ENCODE data around the gene KIF26B.

DNA sequence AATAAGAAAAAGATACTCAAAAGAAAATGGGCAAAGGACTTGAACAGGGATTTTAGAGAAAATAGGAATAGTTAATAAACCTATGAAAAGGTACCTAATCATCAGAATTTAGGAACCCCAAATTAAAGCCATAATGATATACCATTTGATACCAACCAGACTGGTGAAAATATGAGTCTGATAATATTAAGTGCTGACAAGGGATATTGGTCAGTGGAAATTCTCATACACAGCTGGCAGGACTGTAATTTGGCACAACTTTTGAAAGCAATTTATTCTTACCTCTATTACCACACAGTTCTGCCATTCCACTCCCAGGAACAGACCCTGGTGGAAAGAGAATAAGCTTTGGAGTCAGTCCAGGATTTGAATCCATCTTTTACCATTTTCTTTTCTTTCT lies 111.3 kb downstream of the KIF26B start:
- TF ChIP-seq, protein P1, sequence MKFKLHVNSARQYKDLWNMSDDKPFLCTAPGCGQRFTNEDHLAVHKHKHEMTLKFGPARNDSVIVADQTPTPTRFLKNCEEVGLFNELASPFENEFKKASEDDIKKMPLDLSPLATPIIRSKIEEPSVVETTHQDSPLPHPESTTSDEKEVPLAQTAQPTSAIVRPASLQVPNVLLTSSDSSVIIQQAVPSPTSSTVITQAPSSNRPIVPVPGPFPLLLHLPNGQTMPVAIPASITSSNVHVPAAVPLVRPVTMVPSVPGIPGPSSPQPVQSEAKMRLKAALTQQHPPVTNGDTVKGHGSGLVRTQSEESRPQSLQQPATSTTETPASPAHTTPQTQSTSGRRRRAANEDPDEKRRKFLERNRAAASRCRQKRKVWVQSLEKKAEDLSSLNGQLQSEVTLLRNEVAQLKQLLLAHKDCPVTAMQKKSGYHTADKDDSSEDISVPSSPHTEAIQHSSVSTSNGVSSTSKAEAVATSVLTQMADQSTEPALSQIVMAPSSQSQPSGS (CRISPR knock-in tag; IDR thresholded peaks at IDR 0.05; ENCODE audit: borderline replicate concordance, low read depth): no peak
- no peak for TF ChIP-seq SMAD4 (CRISPR knock-in tag; IDR thresholded peaks at IDR 0.05)
- TF ChIP-seq, protein P2, sequence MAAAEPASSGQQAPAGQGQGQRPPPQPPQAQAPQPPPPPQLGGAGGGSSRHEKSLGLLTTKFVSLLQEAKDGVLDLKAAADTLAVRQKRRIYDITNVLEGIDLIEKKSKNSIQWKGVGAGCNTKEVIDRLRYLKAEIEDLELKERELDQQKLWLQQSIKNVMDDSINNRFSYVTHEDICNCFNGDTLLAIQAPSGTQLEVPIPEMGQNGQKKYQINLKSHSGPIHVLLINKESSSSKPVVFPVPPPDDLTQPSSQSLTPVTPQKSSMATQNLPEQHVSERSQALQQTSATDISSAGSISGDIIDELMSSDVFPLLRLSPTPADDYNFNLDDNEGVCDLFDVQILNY (CRISPR knock-in tag; IDR thresholded peaks at IDR 0.05): no peak
- TF ChIP-seq, protein P3, sequence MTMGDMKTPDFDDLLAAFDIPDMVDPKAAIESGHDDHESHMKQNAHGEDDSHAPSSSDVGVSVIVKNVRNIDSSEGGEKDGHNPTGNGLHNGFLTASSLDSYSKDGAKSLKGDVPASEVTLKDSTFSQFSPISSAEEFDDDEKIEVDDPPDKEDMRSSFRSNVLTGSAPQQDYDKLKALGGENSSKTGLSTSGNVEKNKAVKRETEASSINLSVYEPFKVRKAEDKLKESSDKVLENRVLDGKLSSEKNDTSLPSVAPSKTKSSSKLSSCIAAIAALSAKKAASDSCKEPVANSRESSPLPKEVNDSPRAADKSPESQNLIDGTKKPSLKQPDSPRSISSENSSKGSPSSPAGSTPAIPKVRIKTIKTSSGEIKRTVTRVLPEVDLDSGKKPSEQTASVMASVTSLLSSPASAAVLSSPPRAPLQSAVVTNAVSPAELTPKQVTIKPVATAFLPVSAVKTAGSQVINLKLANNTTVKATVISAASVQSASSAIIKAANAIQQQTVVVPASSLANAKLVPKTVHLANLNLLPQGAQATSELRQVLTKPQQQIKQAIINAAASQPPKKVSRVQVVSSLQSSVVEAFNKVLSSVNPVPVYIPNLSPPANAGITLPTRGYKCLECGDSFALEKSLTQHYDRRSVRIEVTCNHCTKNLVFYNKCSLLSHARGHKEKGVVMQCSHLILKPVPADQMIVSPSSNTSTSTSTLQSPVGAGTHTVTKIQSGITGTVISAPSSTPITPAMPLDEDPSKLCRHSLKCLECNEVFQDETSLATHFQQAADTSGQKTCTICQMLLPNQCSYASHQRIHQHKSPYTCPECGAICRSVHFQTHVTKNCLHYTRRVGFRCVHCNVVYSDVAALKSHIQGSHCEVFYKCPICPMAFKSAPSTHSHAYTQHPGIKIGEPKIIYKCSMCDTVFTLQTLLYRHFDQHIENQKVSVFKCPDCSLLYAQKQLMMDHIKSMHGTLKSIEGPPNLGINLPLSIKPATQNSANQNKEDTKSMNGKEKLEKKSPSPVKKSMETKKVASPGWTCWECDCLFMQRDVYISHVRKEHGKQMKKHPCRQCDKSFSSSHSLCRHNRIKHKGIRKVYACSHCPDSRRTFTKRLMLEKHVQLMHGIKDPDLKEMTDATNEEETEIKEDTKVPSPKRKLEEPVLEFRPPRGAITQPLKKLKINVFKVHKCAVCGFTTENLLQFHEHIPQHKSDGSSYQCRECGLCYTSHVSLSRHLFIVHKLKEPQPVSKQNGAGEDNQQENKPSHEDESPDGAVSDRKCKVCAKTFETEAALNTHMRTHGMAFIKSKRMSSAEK (CRISPR knock-in tag; IDR thresholded peaks at IDR 0.05; ENCODE audit: borderline replicate concordance): no peak
- TF ChIP-seq, protein P4, sequence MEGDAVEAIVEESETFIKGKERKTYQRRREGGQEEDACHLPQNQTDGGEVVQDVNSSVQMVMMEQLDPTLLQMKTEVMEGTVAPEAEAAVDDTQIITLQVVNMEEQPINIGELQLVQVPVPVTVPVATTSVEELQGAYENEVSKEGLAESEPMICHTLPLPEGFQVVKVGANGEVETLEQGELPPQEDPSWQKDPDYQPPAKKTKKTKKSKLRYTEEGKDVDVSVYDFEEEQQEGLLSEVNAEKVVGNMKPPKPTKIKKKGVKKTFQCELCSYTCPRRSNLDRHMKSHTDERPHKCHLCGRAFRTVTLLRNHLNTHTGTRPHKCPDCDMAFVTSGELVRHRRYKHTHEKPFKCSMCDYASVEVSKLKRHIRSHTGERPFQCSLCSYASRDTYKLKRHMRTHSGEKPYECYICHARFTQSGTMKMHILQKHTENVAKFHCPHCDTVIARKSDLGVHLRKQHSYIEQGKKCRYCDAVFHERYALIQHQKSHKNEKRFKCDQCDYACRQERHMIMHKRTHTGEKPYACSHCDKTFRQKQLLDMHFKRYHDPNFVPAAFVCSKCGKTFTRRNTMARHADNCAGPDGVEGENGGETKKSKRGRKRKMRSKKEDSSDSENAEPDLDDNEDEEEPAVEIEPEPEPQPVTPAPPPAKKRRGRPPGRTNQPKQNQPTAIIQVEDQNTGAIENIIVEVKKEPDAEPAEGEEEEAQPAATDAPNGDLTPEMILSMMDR (IDR thresholded peaks at IDR 0.05): no peak
- TF ChIP-seq NFE2L1 (CRISPR knock-in tag; IDR thresholded peaks at IDR 0.05): no peak
- TF ChIP-seq ZBTB21 (CRISPR knock-in tag; IDR thresholded peaks at IDR 0.05; ENCODE audit: borderline replicate concordance): no peak
- TF ChIP-seq, protein P5, sequence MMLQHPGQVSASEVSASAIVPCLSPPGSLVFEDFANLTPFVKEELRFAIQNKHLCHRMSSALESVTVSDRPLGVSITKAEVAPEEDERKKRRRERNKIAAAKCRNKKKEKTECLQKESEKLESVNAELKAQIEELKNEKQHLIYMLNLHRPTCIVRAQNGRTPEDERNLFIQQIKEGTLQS (CRISPR knock-in tag; conservative IDR thresholded peaks at IDR 0.05): no peak
- no peak for TF ChIP-seq CBFB (CRISPR knock-in tag; IDR thresholded peaks at IDR 0.05; ENCODE audit: low read depth)
- TF ChIP-seq ATF1 (CRISPR knock-in tag; IDR thresholded peaks at IDR 0.05): no peak
- TF ChIP-seq, protein P6, sequence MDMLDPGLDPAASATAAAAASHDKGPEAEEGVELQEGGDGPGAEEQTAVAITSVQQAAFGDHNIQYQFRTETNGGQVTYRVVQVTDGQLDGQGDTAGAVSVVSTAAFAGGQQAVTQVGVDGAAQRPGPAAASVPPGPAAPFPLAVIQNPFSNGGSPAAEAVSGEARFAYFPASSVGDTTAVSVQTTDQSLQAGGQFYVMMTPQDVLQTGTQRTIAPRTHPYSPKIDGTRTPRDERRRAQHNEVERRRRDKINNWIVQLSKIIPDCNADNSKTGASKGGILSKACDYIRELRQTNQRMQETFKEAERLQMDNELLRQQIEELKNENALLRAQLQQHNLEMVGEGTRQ (CRISPR knock-in tag; IDR thresholded peaks at IDR 0.05): no peak
- TF ChIP-seq FOXP1 (CRISPR knock-in tag; IDR thresholded peaks at IDR 0.05; ENCODE audit: borderline replicate concordance): no peak
